H1 (cell line): Measurements from ENCODE around the gene TCF7L1. TPM values are rescaled to one million over a fixed set of nuclear protein-coding genes. Genes with fewer than 3 reads are reported as not detected.

Source experiments
- CTCF ChIA-PET: fragments of 300-600 bp; sonication (Branson Sonifier 250); formaldehyde crosslinking; loops from one replicate; lab custom pipeline; 2021; ENCODE audit not compliant: partially characterized antibody; lab: Charles Lee
- POLR2A ChIA-PET: fragments of 300-600 bp; sonication (Branson Sonifier 250); formaldehyde crosslinking; loops from one replicate; lab custom pipeline; 2021; ENCODE audit warnings: inconsistent platforms; ENCODE audit not compliant: partially characterized antibody; lab: Charles Lee
- DNase-seq, 2 experiments: peaks; one replicate each; pipeline versions ENCODE4 v3.0.0 to v3.0.0-alpha.2; 2010 to 2022; ENCODE audit warnings: low spot score in 2 of 2, low read depth in 1 of 2, mixed read lengths in 1 of 2
- FAIRE-seq: peaks from 2 replicates; lab custom pipeline; 2011; peaks lifted over from hg19 to GRCh38; lab: Jason Lieb, UNC
- H2AFZ ChIP-seq: 2 replicates; pipeline ENCODE4 v1.8.1; 2012; ENCODE audit warnings: low read length, inconsistent platforms
- H2AK5ac ChIP-seq: 2 replicates; pipeline ENCODE4 v1.6.1; 2013; ENCODE audit warnings: low read depth, low read length
- H2BK120ac ChIP-seq: replicated peaks from 2 replicates; pipeline ENCODE3; 2013; ENCODE audit warnings: low read depth, low read length, inconsistent platforms
- H2BK12ac ChIP-seq: 2 replicates; pipeline ENCODE4 v1.6.1; 2013; ENCODE audit warnings: low read depth, low read length
- H2BK15ac ChIP-seq: 2 replicates; pipeline ENCODE4 v1.6.1; 2013; ENCODE audit warnings: low read length
- H2BK20ac ChIP-seq: 2 replicates; pipeline ENCODE4 v1.6.1; 2013; ENCODE audit warnings: low read length
- H2BK5ac ChIP-seq: 2 replicates; pipeline ENCODE4 v1.6.1; 2013; ENCODE audit warnings: low read depth, low read length
- H3K14ac ChIP-seq: 2 replicates; pipeline ENCODE4 v1.6.1; 2013; ENCODE audit warnings: inconsistent platforms; ENCODE audit not compliant: insufficient read length
- H3K18ac ChIP-seq: 2 replicates; pipeline ENCODE4 v1.6.1; 2013; ENCODE audit warnings: low read length; ENCODE audit errors: extremely low read depth
- H3K23ac ChIP-seq: 2 replicates; pipeline ENCODE4 v1.6.1; 2013; ENCODE audit warnings: inconsistent platforms; ENCODE audit not compliant: insufficient read length
- H3K23me2 ChIP-seq: 2 replicates; pipeline ENCODE4 v1.6.1; 2013; ENCODE audit warnings: low read depth, low read length
- H3K27ac ChIP-seq: 2 replicates; pipeline ENCODE4 v1.6.1; 2011; ENCODE audit warnings: low read depth, low read length, inconsistent platforms
- H3K27me3 ChIP-seq, 4 experiments: replicated peaks in 1 of 4; 1 replicate in 1 of 4; 2 replicates in 3 of 4; pipeline versions ENCODE4 v1.6.1 to v1.8.1; 2011 to 2013; ENCODE audit warnings: low read length in 3 of 4, mild to moderate bottlenecking in 3 of 4, inconsistent platforms in 2 of 4, mixed read lengths in 2 of 4, moderate library complexity in 1 of 4; ENCODE audit not compliant: control insufficient read depth in 3 of 4, insufficient read depth in 3 of 4; ENCODE audit errors: extremely low read depth in 1 of 4
- H3K36me3 ChIP-seq, 4 experiments: 2 replicates each; pipeline versions ENCODE4 v1.6.1 to v1.8.1; 2011 to 2013; ENCODE audit warnings: mild to moderate bottlenecking in 4 of 4, low read length in 3 of 4, moderate library complexity in 2 of 4, control low read depth in 1 of 4, inconsistent platforms in 1 of 4; ENCODE audit not compliant: insufficient read depth in 4 of 4, control insufficient read depth in 2 of 4
- H3K4ac ChIP-seq: replicated peaks from 2 replicates; pipeline ENCODE3; 2013; ENCODE audit warnings: low read length, low read depth, mixed read lengths, inconsistent platforms; ENCODE audit not compliant: insufficient read length
- H3K4me1 ChIP-seq, 4 experiments: replicated peaks in 1 of 4; 1 replicate in 1 of 4; 2 replicates in 3 of 4; pipeline versions ENCODE4 v1.6.1 to v1.8.1; 2011 to 2013; ENCODE audit warnings: low read length in 3 of 4, inconsistent platforms in 2 of 4, mixed read lengths in 1 of 4; ENCODE audit not compliant: insufficient read depth in 4 of 4, control insufficient read depth in 3 of 4
- H3K4me2 ChIP-seq, 2 experiments: 2 replicates each; pipeline versions ENCODE4 v1.6.1 to v1.8.1; 2011 to 2013; ENCODE audit warnings: low read depth in 2 of 2, low read length in 2 of 2, control low read depth in 1 of 2, inconsistent platforms in 1 of 2, mild to moderate bottlenecking in 1 of 2; ENCODE audit not compliant: insufficient read depth in 1 of 2
- H3K4me3 ChIP-seq, 4 experiments: fragments of 200-600, 300-600 bp in 1 of 4; sonication (generic), shearing (Covaris generic), sonication (Bioruptor Twin) in 1 of 4; 2 replicates each; pipeline versions ENCODE4 v1.5.1 to v1.8.1; 2011 to 2016; ENCODE audit warnings: low read length in 4 of 4, low read depth in 3 of 4, control low read depth in 2 of 4, inconsistent platforms in 2 of 4, mild to moderate bottlenecking in 2 of 4, mixed read lengths in 1 of 4, moderate library complexity in 1 of 4; ENCODE audit not compliant: insufficient read depth in 2 of 4; ENCODE audit errors: extremely low read depth in 1 of 4
- H3K56ac ChIP-seq: replicated peaks from 2 replicates; pipeline ENCODE3; 2013; ENCODE audit warnings: low read depth, mild to moderate bottlenecking, mixed read lengths, low read length, inconsistent platforms; ENCODE audit not compliant: insufficient read length
- H3K79me1 ChIP-seq: 2 replicates; pipeline ENCODE4 v1.6.1; 2013; ENCODE audit warnings: low read depth, low read length, control low read depth
- H3K79me2 ChIP-seq, 2 experiments: 2 replicates each; pipeline versions ENCODE4 v1.6.1 to v1.8.1; 2012 to 2013; ENCODE audit warnings: low read length in 2 of 2, mild to moderate bottlenecking in 2 of 2, inconsistent platforms in 1 of 2; ENCODE audit not compliant: insufficient read depth in 2 of 2, control insufficient read depth in 1 of 2
- H3K9ac ChIP-seq, 4 experiments: replicated peaks in 1 of 4; 1 replicate in 1 of 4; 2 replicates in 3 of 4; pipeline versions ENCODE4 v1.6.1 to v1.8.1; 2011 to 2013; ENCODE audit warnings: low read depth in 3 of 4, low read length in 3 of 4, control low read depth in 2 of 4, mild to moderate bottlenecking in 2 of 4, moderate library complexity in 2 of 4, inconsistent platforms in 1 of 4; ENCODE audit errors: extremely low read depth in 1 of 4
- H3K9me3 ChIP-seq, 2 experiments: 2 replicates each; pipeline versions ENCODE4 v1.6.1 to v1.8.1; 2012 to 2013; ENCODE audit warnings: mild to moderate bottlenecking in 2 of 2, moderate library complexity in 2 of 2, control low read depth in 1 of 2, inconsistent platforms in 1 of 2, low read depth in 1 of 2, low read length in 1 of 2, mixed read lengths in 1 of 2; ENCODE audit not compliant: insufficient read depth in 2 of 2
- H4K20me1 ChIP-seq, 2 experiments: replicated peaks in 1 of 2; 2 replicates each; pipeline versions ENCODE3 to v1.8.1; 2011 to 2013; ENCODE audit warnings: inconsistent platforms in 2 of 2, low read length in 2 of 2, mild to moderate bottlenecking in 1 of 2; ENCODE audit not compliant: insufficient read depth in 2 of 2, control insufficient read depth in 1 of 2
- H4K5ac ChIP-seq: 2 replicates; pipeline ENCODE4 v1.6.1; 2013; ENCODE audit warnings: low read length, low read depth, mixed read lengths, inconsistent platforms; ENCODE audit not compliant: insufficient read length
- H4K8ac ChIP-seq: 2 replicates; pipeline ENCODE4 v1.8.0; 2013; ENCODE audit warnings: mild to moderate bottlenecking, moderate library complexity, low read length, inconsistent platforms; ENCODE audit not compliant: insufficient read depth; ENCODE audit errors: extremely low read depth
- H4K91ac ChIP-seq: replicated peaks from 2 replicates; pipeline ENCODE3; 2013; ENCODE audit warnings: low read length, mixed read lengths, inconsistent platforms; ENCODE audit not compliant: insufficient read length
- CREB1 ChIP-seq: IDR thresholded peaks from 2 replicates; pipeline ENCODE4 v1.6.1; 2012; ENCODE audit warnings: inconsistent platforms
- EGR1 ChIP-seq: IDR thresholded peaks from 2 replicates; pipeline ENCODE4 v1.6.1; 2011; ENCODE audit warnings: low read depth, low read length, borderline replicate concordance
- FOSL1 ChIP-seq: IDR thresholded peaks from 2 replicates; pipeline ENCODE4 v1.6.1; 2011; ENCODE audit warnings: mild to moderate bottlenecking, low read depth, low read length, moderate library complexity; ENCODE audit not compliant: insufficient read depth
- HDAC6 ChIP-seq: IDR thresholded peaks from one replicate; pipeline ENCODE4 v1.7.1; 2012; ENCODE audit warnings: low read depth, mild to moderate bottlenecking, inconsistent platforms, low read length, moderate library complexity
- RFX5 ChIP-seq: IDR thresholded peaks from 2 replicates; pipeline ENCODE4 v1.6.1; 2011; ENCODE audit warnings: low read depth, low read length, improper control_type of control experiment, borderline replicate concordance
- SAP30 ChIP-seq: fragments of 300-600 bp; sonication (generic); IDR thresholded peaks from 2 replicates; pipeline ENCODE4 v1.7.1; 2012; ENCODE audit warnings: low read length, moderate library complexity, mild to moderate bottlenecking, inconsistent platforms; ENCODE audit not compliant: insufficient read depth, insufficient replicate concordance
- SP1 ChIP-seq: IDR thresholded peaks from 2 replicates; pipeline ENCODE4 v1.6.1; 2011; ENCODE audit warnings: low read depth, low read length
- WGBS, 2 experiments: shearing (Covaris generic) in 1 of 2; methylation state at CpG; one replicate each; pipeline versions ENCODE4 v1.1.6 to v1.1.7; 2013 to 2015; ENCODE audit warnings: low lambda C conversion rate in 2 of 2, mixed read lengths in 2 of 2, inconsistent platforms in 1 of 2, low coverage in 1 of 2, missing lambda C conversion rate in 1 of 2; ENCODE audit not compliant: insufficient replicate concordance in 2 of 2, insufficient coverage in 1 of 2, insufficient read length in 1 of 2; ENCODE audit errors: extremely low coverage in 1 of 2, missing lambda C conversion rate in 1 of 2; 5-methylcytosine and 5-hydroxymethylcytosine counted together
- polyA plus RNA-seq, 7 experiments: library from polyadenylated mRNA; depleted of rRNA in 3 of 7; stranded (reverse) in 5 of 7; unstranded in 2 of 7; fragments of >200 nt in 5 of 7; fragments of 200-250 nt in 2 of 7; gene quantifications; 1 replicate in 5 of 7; 2 replicates in 1 of 7; 4 replicates in 1 of 7; pipeline versions ENCODE4 v1.2.1 to v1.2.3, GENCODE V29; 2011 to 2013; ENCODE audit warnings: missing spikeins in 2 of 7, mixed read lengths in 2 of 7
- total RNA-seq: library from RNA; stranded (reverse); fragmentation: NEBNext Ultra II Directional; extraction: Animal tissue kit (Norgen Biotek cat#: 25700); gene quantifications from 2 replicates; pipeline ENCODE4 v1.2.1, GENCODE V29; 2021
- TF ChIP-seq, protein P1 (sequence below): IDR thresholded peaks from 2 replicates; pipeline ENCODE4 v1.6.1; 2011; ENCODE audit warnings: low read length, improper control_type of control experiment

Gene TCF7L1
- total and polyA plus RNA-seq, 2 of the 8 experiments (the other 6 are each of a cell fraction or from before 2014, with no cell fraction given) = 27.5 to 108 TPM

DNA sequence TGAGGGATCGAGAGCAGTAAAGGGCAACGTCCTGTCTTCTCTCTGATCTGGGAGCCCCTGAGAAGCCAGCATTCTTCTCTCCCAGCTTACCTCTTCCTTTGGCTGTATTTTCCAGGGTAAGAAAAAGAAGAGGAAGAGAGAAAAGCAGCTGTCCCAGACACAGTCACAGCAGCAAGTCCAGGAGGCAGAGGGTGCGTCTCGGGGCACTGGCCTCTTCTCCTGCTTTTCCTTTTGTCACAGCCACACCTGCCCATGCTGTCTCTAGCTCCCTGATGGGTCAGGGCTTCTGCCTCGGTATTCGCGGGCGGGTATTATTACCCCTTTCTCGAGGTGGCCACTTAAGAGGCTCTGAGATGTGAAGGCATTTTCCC lies 174.3 kb downstream of the TCF7L1 start:
- Histone ChIP-seq H3K56ac (no peak overlapping the region), H3K14ac (no peak overlapping the region), H3K27ac (no peak overlapping the region), H3K9ac (no peak overlapping the region), H2BK5ac (no peak overlapping the region), H2AFZ (no peak overlapping the region), H4K8ac (no peak overlapping the region), H3K4ac (no peak overlapping the region), H3K18ac (no peak overlapping the region), H3K79me1 (peaks cover 3% of the 10 kb centered on the region; the same call in 1 of the 2 replicates), H3K4me3 (no peak overlapping the region), H3K4me1 (peaks cover 0 to 8% (median 2%) of the 10 kb centered on the region in 4 experiments; a peak in 5 of 7 replicates), H3K79me2 (no peaks in the 10 kb centered on the region), H2BK15ac (no peak overlapping the region), H3K23ac (no peak overlapping the region), H3K23me2 (no peaks in the 10 kb centered on the region), H2BK20ac (no peak overlapping the region), H3K9me3 (no peaks in the 10 kb centered on the region), H3K36me3 (peaks cover 25 to 71% (median 46%) of the 10 kb centered on the region in 4 experiments), H2BK12ac (no peak overlapping the region), H3K4me2 (no peak overlapping the region), H4K91ac (no peak overlapping the region), H4K20me1 (peaks cover 1 to 7% of the 10 kb centered on the region in 2 experiments), H3K27me3 (no peaks in the 10 kb centered on the region), H2BK120ac (no peak overlapping the region), H4K5ac (no peak overlapping the region), H2AK5ac (no peak overlapping the region)
- FAIRE-seq (no peak), DNase-seq (no peak)
- ChIA-PET POLR2A (interaction anchor here (1.0 kb wide), 1 partner anchor 9 kb away, joined by 4 read pairs; no protein-coding TSS in a partner anchor), CTCF (interaction anchor here (1.0 to 3.4 kb wide), 5 partner anchors 9 to 241 kb away, joined by 3 to 18 read pairs (median 4); no protein-coding TSS in a partner anchor)
- 91% methylated on average over 9 of the region's 9 CpGs; no CpG with 5 or more reads in 1 of the 2 experiments for WGBS, 2 experiments
- TF ChIP-seq EGR1 = no peak
- no peak for TF ChIP-seq HDAC6
- no peak for TF ChIP-seq SP1
- TF ChIP-seq, protein P1, sequence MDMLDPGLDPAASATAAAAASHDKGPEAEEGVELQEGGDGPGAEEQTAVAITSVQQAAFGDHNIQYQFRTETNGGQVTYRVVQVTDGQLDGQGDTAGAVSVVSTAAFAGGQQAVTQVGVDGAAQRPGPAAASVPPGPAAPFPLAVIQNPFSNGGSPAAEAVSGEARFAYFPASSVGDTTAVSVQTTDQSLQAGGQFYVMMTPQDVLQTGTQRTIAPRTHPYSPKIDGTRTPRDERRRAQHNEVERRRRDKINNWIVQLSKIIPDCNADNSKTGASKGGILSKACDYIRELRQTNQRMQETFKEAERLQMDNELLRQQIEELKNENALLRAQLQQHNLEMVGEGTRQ = no peak
- TF ChIP-seq FOSL1 = no peak
- TF ChIP-seq CREB1 = no peak
- TF ChIP-seq RFX5 = no peak
- TF ChIP-seq SAP30 = no peak
